GM10248 (cell line): ENCODE measurements around the gene LARGE1.

Experiments used
- CTCF ChIA-PET: fragments of 300-600 bp; sonication (Branson Sonifier 250); formaldehyde crosslinking; extraction: SDS; loops from one replicate; lab custom pipeline; 2021; ENCODE audit warnings: antibody characterized with exemption; lab: Yijun Ruan, JAX
- POLR2A ChIA-PET: fragments of 350-650 bp; sonication (Branson Sonifier 250); formaldehyde crosslinking; extraction: SDS; loops from one replicate; lab custom pipeline; 2020; ENCODE audit warnings: antibody characterized with exemption; lab: Yijun Ruan, JAX
- DNase-seq: peaks from one replicate; pipeline ENCODE4 v3.0.0; 2012; ENCODE audit errors: extremely low spot score
- TF ChIP-seq, protein P1 (sequence below): IDR thresholded peaks from 2 replicates; pipeline ENCODE4 v1.5.1; 2012; ENCODE audit warnings: mild to moderate bottlenecking, low read depth; ENCODE audit errors: extremely low read depth, missing control alignments, control extremely low read depth

Gene LARGE1

DNA sequence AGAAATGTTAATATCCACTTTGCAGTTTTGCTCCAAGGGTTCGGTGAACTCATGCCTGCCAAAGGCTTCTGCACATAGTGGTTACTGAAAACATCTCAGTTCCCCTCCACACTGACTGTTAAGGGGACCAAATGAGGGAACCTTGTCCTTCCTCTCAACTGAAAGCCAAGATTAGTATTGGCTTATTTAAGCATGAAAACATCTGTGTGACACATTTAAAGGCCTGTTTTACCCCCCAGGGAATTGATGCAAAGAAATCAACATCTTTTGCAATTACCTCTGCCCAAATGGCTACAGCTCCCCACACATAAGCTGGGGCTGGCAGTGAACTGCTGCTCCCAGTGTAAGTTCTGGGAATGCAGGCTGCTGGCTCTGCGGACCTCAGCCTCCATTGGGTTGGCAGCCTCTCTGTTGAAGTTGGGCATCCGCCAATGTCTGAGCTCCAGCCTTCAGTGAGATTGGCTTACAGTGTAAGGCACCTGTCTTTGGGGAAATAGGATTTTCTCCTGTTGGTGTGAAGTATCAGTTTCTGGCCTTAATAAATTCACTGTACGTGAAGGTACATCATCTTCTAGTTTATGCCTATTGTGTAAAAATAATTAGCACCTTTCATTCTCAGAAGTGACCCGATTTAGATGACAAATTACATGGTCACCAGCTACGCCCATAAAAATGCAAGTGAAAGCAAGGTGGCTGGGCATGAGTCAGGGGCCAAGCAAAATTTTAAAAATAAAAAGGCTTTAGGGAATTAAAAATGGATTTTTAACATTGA is 648.7 kb downstream of the LARGE1 start:
- CTCF ChIA-PET, result interaction anchor here (1.2 to 7.1 kb wide), 6 partner anchors 11 to 839 kb away, joined by 3 to 50 read pairs (median 10); no protein-coding TSS in a partner anchor
- TF ChIP-seq, protein P1, sequence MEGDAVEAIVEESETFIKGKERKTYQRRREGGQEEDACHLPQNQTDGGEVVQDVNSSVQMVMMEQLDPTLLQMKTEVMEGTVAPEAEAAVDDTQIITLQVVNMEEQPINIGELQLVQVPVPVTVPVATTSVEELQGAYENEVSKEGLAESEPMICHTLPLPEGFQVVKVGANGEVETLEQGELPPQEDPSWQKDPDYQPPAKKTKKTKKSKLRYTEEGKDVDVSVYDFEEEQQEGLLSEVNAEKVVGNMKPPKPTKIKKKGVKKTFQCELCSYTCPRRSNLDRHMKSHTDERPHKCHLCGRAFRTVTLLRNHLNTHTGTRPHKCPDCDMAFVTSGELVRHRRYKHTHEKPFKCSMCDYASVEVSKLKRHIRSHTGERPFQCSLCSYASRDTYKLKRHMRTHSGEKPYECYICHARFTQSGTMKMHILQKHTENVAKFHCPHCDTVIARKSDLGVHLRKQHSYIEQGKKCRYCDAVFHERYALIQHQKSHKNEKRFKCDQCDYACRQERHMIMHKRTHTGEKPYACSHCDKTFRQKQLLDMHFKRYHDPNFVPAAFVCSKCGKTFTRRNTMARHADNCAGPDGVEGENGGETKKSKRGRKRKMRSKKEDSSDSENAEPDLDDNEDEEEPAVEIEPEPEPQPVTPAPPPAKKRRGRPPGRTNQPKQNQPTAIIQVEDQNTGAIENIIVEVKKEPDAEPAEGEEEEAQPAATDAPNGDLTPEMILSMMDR, result no peak
- POLR2A ChIA-PET, result interaction anchor here (0.5 kb wide), 1 partner anchor 309 kb away, joined by 3 read pairs; no protein-coding TSS in a partner anchor
- peak; percentile 57 for DNase-seq

DNA sequence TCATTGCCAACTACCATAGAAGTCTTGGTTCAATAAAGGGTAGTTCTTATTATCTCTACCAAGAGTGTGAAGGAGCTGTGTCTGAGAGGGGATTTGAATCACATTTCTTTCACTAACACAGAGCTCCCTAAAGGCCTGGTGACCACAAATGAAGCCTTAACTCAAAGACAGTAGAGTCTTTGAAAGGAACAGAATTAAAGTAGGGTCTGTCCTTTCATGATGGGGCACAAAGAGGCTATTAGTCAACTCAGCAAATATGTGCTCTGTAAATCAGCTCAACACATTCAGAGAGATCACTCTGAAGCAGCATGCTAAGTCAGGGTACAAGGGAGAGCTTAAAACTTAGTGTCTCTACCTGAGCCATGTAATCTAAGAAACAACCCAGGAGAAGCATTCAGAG is 649.7 kb downstream of the LARGE1 start:
- DNase-seq, result no peak
- POLR2A ChIA-PET, result no interaction called here
- TF ChIP-seq, protein P1, result no peak
- CTCF ChIA-PET, result interaction anchor here (0.9 to 7.1 kb wide), 8 partner anchors 10 to 1961 kb away, joined by 3 to 50 read pairs (median 4); no protein-coding TSS in a partner anchor

DNA sequence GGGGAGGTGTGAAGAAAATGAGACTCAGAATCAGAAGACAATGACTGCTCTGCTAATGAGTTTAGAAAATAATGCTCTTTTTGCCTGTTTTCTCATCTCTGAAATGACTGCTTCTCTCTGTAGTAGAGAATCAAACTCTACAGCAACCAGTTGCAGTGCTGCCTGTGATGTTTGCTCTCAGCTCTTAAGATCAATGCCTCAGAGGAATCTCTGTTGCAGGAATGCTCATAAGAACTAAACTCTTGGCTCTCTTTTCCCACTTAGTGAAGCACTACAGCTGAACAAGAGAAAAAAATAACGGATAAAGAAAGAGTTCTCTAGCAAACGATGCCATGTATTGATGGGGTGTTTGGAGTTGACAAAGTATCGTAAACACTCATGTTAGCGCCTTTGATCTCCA is 658.6 kb downstream of the LARGE1 start:
- CTCF ChIA-PET, result interaction anchor here (1.1 kb wide), 1 partner anchor 12 kb away, joined by 3 read pairs; no protein-coding TSS in a partner anchor
- TF ChIP-seq, protein P1, result no peak
- no peak for DNase-seq
- POLR2A ChIA-PET, result no interaction called here

DNA sequence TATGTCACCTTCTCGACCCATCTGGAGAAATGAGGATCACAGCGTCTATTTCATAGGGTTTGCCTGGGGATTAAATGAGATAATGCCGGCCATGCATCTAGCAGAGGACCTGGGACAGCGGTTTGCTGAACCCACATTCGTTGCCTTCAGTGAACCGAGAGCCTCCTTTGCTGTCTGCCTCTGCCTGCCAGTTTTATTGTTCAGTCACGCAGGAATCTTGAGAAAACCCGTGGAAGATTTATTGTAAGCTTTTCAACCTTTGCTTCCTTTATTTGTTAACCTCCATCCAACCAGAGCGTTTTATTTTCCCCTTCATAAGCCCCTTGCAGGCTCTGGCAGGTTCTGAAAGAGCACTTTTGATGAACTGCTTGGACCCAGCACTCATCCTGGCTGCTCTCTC is 659.8 kb downstream of the LARGE1 start:
- TF ChIP-seq, protein P1, result no peak
- CTCF ChIA-PET, result interaction anchor here (1.7 kb wide), 1 partner anchor 10 kb away, joined by 4 read pairs; no protein-coding TSS in a partner anchor
- DNase-seq, result no peak
- POLR2A ChIA-PET, result no interaction called here

DNA sequence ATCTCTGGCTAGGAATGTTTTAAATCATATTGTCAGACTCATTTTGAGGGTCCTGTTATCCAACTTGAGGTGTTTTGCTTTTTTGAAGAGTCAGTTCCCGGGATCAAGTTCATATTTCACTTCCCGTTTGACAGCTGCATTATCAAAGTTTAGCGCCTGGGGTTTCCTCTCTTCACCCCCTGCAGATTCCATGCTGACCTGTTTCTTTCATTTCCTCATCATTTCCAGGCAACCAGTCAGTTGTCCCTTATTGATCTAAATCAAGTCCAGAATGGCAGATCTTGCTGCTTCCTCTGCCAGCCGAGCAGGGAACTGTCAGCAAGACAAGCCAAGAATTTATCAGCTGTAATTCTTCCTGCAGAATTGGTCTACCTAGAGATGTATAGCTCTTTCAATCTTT is 664.5 kb downstream of the LARGE1 start:
- DNase-seq, result no peak
- POLR2A ChIA-PET, result no interaction called here
- CTCF ChIA-PET, result interaction anchor here (1.0 to 6.2 kb wide), 4 partner anchors 11 to 19 kb away, joined by 3 to 50 read pairs (median 4); no protein-coding TSS in a partner anchor
- TF ChIP-seq, protein P1, result no peak

DNA sequence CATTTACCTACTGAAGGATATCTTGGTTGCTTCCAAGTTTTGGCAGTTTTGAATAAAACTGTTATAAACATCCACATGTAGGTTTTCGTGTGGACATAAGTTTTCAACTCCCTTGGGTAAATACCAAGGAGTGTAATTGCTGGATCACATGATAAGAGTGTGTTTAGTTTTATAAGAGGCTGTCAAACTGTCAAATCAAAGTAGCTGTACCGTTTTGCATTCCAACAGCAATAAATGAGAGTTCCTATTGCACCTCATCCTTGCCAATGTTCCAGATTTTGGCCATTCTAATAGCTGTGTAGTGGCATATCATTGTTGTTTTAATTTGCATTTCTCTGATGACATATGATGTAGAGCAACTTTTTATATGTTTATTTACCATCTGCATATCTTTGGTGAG is 671.3 kb downstream of the LARGE1 start:
- TF ChIP-seq, protein P1, result no peak
- DNase-seq, result no peak
- ChIA-PET POLR2A (no interaction called here), CTCF (interaction anchor here (1.4 kb wide), 1 partner anchor 31 kb away, joined by 3 read pairs; no protein-coding TSS in a partner anchor)
